Nephron progenitor cell (in vitro differentiated cells): ENCODE measurements around the gene STK38L.
A peak's percentile ranks its signal among the peaks of the same experiment; 100 is the strongest.

Source experiments
- DNase-seq: peaks from one replicate; pipeline ENCODE4 v3.0.0; 2021
- H3K27ac Mint-ChIP-seq: 2 replicates; pipeline ENCODE4 v1.8.0; 2021; ENCODE audit warnings: mild to moderate bottlenecking, moderate library complexity, mixed read lengths
- H3K27me3 Mint-ChIP-seq: 2 replicates; pipeline ENCODE4 v1.8.0; 2021; ENCODE audit warnings: mild to moderate bottlenecking, low read depth, mixed read lengths; ENCODE audit not compliant: poor library complexity
- H3K36me3 Mint-ChIP-seq: 2 replicates; pipeline ENCODE4 v1.8.0; 2021; ENCODE audit warnings: low read depth, mixed read lengths
- H3K4me1 Mint-ChIP-seq: 2 replicates; pipeline ENCODE4 v1.8.0; 2021; ENCODE audit warnings: mixed read lengths
- H3K4me3 Mint-ChIP-seq: 2 replicates; pipeline ENCODE4 v1.8.0; 2021; ENCODE audit warnings: mild to moderate bottlenecking, moderate library complexity, mixed read lengths
- H3K9me3 Mint-ChIP-seq: 2 replicates; pipeline ENCODE4 v1.8.0; 2021; ENCODE audit warnings: mild to moderate bottlenecking, moderate library complexity, mixed read lengths
- TF ChIP-seq, protein P1 (sequence below): fragments of 200-600 bp; sonication (generic); IDR thresholded peaks from 2 replicates; pipeline ENCODE4 v1.5.0; 2021; ENCODE audit warnings: antibody characterized with exemption

The STK38L gene

DNA sequence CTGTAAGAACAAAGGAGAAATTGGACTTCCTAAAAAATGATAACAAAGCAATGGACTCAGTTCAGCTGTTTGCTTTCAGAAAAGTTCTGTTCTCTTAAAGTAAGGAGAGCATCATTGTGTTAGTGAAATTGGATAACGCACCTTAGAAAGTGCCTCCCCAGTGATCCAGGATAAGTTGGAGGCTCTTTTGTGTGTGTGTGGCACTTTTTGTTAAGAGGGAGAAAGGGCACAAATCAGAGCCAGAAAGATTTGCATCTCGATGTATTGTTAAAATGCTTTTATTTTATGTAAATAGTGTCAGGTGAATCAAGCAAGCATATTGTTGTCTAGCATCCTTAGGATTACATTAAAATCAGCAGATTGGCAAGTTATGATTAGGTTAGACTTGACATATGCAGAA is 2.1 kb downstream of the STK38L start:
- TF ChIP-seq, protein P1, sequence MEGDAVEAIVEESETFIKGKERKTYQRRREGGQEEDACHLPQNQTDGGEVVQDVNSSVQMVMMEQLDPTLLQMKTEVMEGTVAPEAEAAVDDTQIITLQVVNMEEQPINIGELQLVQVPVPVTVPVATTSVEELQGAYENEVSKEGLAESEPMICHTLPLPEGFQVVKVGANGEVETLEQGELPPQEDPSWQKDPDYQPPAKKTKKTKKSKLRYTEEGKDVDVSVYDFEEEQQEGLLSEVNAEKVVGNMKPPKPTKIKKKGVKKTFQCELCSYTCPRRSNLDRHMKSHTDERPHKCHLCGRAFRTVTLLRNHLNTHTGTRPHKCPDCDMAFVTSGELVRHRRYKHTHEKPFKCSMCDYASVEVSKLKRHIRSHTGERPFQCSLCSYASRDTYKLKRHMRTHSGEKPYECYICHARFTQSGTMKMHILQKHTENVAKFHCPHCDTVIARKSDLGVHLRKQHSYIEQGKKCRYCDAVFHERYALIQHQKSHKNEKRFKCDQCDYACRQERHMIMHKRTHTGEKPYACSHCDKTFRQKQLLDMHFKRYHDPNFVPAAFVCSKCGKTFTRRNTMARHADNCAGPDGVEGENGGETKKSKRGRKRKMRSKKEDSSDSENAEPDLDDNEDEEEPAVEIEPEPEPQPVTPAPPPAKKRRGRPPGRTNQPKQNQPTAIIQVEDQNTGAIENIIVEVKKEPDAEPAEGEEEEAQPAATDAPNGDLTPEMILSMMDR = no peak
- H3K36me3 Mint-ChIP-seq = peaks cover 24% of the 10 kb centered on the region
- peaks cover 26% of the 10 kb centered on the region for H3K4me1 Mint-ChIP-seq
- peak overlapping the region; percentile 99 for H3K4me3 Mint-ChIP-seq
- peaks cover 11% of the 10 kb centered on the region for H3K27me3 Mint-ChIP-seq
- H3K27ac Mint-ChIP-seq = no peak overlapping the region
- DNase-seq = no peak
- H3K9me3 Mint-ChIP-seq = peaks cover 10% of the 10 kb centered on the region

DNA sequence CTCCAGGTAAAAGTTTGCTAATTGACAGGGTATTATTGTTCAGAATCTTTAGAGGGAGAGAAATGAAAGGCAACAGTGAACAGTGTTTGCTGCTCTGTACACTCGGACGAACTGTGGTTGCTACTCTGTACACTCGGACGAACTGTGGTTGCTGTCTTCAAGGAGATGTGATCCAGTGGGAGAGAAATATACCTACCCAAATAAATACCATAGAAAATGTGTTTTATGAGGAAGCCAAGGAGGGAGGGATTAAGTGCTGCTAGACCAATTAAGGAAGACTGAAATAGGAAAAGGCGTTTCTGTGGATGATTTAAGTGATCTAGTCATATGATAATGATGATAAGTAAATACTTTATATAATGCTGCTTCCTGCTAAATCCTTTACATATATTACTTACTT is 2.7 kb downstream of the STK38L start:
- H3K9me3 Mint-ChIP-seq = peaks cover 10% of the 10 kb centered on the region
- no peak overlapping the region for H3K27ac Mint-ChIP-seq
- TF ChIP-seq, protein P1 = no peak
- H3K4me3 Mint-ChIP-seq = peak overlapping the region; percentile 68
- peaks cover 26% of the 10 kb centered on the region for H3K4me1 Mint-ChIP-seq
- peaks cover 25% of the 10 kb centered on the region for H3K36me3 Mint-ChIP-seq
- H3K27me3 Mint-ChIP-seq = peaks cover 11% of the 10 kb centered on the region
- no peak for DNase-seq

DNA sequence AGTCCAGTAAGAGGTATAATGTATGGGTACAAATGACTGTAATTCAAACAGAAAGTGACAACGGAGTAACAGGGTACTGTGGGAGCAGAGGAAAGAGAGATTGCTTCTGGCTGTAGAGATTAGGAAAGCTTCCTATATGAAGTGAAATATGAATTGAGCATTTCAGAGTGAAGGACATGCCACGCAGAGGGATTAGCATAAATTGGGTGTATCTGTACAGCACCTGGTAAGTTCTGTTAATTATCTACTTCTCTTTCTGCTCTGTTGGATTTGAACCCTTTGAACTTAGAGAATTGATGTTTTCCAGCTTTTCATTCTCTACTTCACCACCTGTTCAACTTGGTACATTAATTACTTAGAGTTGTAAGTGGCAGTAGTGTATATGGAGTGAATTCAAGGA is 8.8 kb downstream of the STK38L start:
- Mint-ChIP-seq H3K9me3 (peaks cover 3% of the 10 kb centered on the region), H3K27ac (no peak overlapping the region), H3K4me1 (no peaks in the 10 kb centered on the region), H3K4me3 (no peak overlapping the region), H3K36me3 (peaks cover 57% of the 10 kb centered on the region), H3K27me3 (no peaks in the 10 kb centered on the region)
- DNase-seq = no peak
- TF ChIP-seq, protein P1 = no peak

GRCh38 chr12:27253347-27253746 is 9.3 kb downstream of the STK38L start:
- no peak overlapping the region for H3K27ac Mint-ChIP-seq
- no peak for DNase-seq
- H3K36me3 Mint-ChIP-seq = peaks cover 53% of the 10 kb centered on the region
- H3K27me3 Mint-ChIP-seq = no peaks in the 10 kb centered on the region
- no peak overlapping the region for H3K4me3 Mint-ChIP-seq
- peaks cover 3% of the 10 kb centered on the region for H3K9me3 Mint-ChIP-seq
- TF ChIP-seq, protein P1 = no peak
- H3K4me1 Mint-ChIP-seq = no peaks in the 10 kb centered on the region

DNA sequence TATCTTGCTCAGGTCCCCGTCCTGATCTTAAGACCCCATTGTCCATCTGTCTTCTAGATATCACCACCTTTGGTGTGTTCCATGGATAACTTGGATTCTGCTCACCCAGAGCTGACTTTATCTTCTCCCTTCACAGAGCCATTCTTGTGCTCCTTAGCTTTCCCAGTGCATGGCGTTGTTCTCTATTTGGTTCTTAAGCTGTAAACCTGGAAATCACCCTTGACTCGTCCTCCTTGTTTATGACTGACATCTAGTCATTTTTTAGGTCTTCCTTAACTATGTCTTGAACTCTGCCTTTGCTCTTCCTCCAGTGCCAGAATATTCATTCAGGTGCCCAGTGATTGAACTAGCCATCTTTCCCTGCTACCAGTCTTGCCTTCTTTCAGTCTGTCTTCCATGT is 11.7 kb downstream of the STK38L start:
- Mint-ChIP-seq H3K27me3 (no peaks in the 10 kb centered on the region), H3K36me3 (peaks cover 37% of the 10 kb centered on the region), H3K4me1 (peaks cover 20% of the 10 kb centered on the region), H3K4me3 (no peak overlapping the region), H3K9me3 (peaks cover 3% of the 10 kb centered on the region), H3K27ac (peak overlapping the region; percentile 4)
- no peak for DNase-seq
- TF ChIP-seq, protein P1 = no peak

DNA sequence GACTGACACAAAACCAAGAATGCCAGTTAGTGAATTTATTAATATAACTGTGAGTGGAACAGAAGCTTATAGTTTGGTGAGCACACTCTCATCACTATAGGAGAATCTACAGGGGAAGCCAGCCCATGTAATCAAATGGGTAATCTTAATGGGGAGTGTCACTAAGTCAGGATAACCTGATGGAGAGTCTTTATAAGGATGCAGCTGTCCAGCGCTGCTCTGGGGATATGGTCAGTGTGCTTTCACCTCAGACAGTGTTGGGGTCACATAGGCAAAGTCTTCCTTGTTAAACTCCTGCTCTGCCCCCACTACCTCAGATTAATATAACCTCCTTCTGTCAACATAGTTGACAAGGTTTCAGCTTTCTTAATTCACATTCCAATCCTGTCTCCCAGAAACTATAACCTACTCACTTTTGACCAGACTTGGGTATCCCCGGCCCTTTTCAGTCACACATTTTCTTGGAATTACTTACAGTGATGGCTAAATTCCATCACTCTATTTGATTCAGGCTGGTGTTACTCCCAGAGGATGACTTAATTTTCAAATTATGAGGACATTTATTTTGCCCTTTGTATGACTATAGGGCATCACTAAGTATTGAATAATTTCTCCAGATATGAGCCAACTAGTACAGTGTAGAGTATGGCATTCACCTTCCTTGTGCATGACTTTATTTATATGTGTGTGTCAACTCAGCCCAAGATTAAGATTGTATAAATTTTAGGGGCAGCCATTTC is 13.2 kb downstream of the STK38L start:
- TF ChIP-seq, protein P1 = no peak
- H3K4me1 Mint-ChIP-seq = peaks cover 20% of the 10 kb centered on the region
- peaks cover 33% of the 10 kb centered on the region for H3K36me3 Mint-ChIP-seq

More for the DNA sequence above, 13.2 kb downstream of the STK38L start:
- DNase-seq = no peak
- no peak overlapping the region for H3K4me3 Mint-ChIP-seq
- H3K27me3 Mint-ChIP-seq = no peaks in the 10 kb centered on the region
- no peak overlapping the region for H3K27ac Mint-ChIP-seq
- no peaks in the 10 kb centered on the region for H3K9me3 Mint-ChIP-seq
